Sigmoid colon (tissue), 7 donors: ENCODE results near the gene CCDC70. TPM values are rescaled to one million over a fixed set of nuclear protein-coding genes. Genes with fewer than 3 reads are reported as not detected.

ENCODE experiments used
- DNase-seq: peaks from one replicate; pipeline ENCODE4 v3.0.0-alpha.2; 2019
- H3K27ac ChIP-seq, 4 donors: fragments of 200-600 bp; sonication (generic); one replicate each; pipeline ENCODE4 v1.5.1; 2016 to 2019; ENCODE audit warnings: mild to moderate bottlenecking in 1 of 4
- H3K27me3 ChIP-seq, 3 donors: fragments of 200-600 bp; sonication (generic); one replicate each; pipeline ENCODE4 v1.5.1; 2019; ENCODE audit warnings: mild to moderate bottlenecking in 1 of 3
- H3K36me3 ChIP-seq, 4 donors: fragments of 200-600 bp; sonication (generic); one replicate each; pipeline ENCODE4 v1.5.1; 2016 to 2019
- H3K4me1 ChIP-seq, 4 donors: fragments of 200-600 bp; sonication (generic); one replicate each; pipeline ENCODE4 v1.5.1; 2017 to 2019
- H3K4me3 ChIP-seq, 4 donors: fragments of 200-600 bp; sonication (generic); one replicate each; pipeline ENCODE4 v1.5.1; 2017 to 2019; ENCODE audit warnings: mild to moderate bottlenecking in 2 of 4, moderate library complexity in 1 of 4
- H3K9me3 ChIP-seq, 4 donors: fragments of 200-600 bp in 3 of 4; sonication (generic) in 3 of 4; one replicate each; pipeline versions ENCODE4 v1.5.1 to v1.6.1; 2013 to 2019
- EP300 ChIP-seq, 4 donors: sonication (generic); formaldehyde crosslinking; IDR thresholded peaks; one replicate each; pipeline ENCODE4 v1.6.1; 2017; ENCODE audit warnings: antibody characterized with exemption in 4 of 4
- POLR2A ChIP-seq, 2 donors: fragments of 450-650 bp; IDR thresholded peaks; one replicate each; pipeline ENCODE4 v1.6.1; 2016; ENCODE audit warnings: antibody characterized with exemption in 2 of 2, mild to moderate bottlenecking in 2 of 2, moderate library complexity in 2 of 2
- POLR2AphosphoS5 ChIP-seq, 4 donors: sonication (generic); formaldehyde crosslinking; IDR thresholded peaks; one replicate each; pipeline ENCODE4 v1.6.1; 2017; ENCODE audit warnings: antibody characterized with exemption in 4 of 4
- WGBS, 2 donors: extraction: QIAGEN DNeasy Blood & Tissue Kit; methylation state at CpG; one replicate each; pipeline ENCODE4 v1.1.7; 2013; 5-methylcytosine and 5-hydroxymethylcytosine counted together
- intact Hi-C: fragments of 100-400 bp; cut with DNase I; formaldehyde crosslinking; loops from one replicate; pipeline ENCODE4 v1.15.1; 2023
- polyA plus RNA-seq, 3 donors: library from polyadenylated mRNA; stranded (reverse); fragments of 200-250 nt; gene quantifications; one replicate each; pipeline ENCODE4 v1.2.3, GENCODE V29; 2013
- total RNA-seq, 4 donors: library from RNA; depleted of rRNA; stranded (reverse); fragments of >200 nt; gene quantifications; one replicate each; pipeline ENCODE4 v1.1.0, GENCODE V29; 2016
- TF ChIP-seq, protein P1 (sequence below), 4 experiments: fragments of 450-650 bp in 3 of 4; fragments of 200-600 bp in 1 of 4; IDR thresholded peaks; one replicate each; pipeline ENCODE4 v1.5.1; 2016 to 2019; ENCODE audit warnings: antibody characterized with exemption in 4 of 4, mild to moderate bottlenecking in 3 of 4, moderate library complexity in 2 of 4
- donor health status: healthy with polysubstance abuse.
- donor health status: Bipolar disorder and iron deficiency.
- donor health status: healthy.

The CCDC70 gene
- total and polyA plus RNA-seq, 7 donors: not detected

DNA sequence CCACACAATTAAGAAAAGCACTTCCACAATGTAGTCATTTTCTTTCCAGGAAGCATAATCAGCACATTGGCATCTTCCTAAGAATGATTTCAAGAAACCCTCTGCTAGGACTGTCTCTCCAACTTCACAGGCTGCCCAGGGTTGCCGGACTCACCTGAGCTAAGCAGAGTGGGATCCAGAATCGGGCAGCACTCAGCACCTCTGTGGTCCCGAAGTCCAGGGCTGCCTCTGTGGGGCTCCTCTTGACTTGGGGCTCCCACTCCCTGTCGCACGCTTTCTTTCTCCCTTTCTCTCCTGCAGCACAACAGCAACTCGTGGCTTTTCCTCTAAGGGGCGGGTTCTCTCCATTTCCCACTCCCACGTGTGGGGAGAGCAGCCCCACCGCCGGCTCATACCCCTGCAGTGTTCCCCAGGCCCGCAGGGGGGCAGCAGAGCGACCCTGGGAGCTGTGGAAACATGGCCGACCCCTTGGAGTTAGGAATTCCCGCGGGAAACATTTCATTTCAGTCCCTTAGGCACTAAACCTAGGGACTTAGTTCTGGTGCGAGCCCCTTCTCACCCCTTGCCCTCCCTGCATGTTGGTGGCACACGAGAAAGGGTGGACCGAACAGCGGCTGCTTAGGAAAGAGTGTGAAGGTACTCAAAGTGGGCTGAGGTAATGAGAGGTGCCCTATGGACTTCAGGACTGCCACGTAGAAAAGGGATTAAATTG lies 16.8 kb upstream of the CCDC70 start, which contains the start of gene TMEM272:
TSS of gene TMEM272 (minus strand) at position 316 of the 712 bp plus-strand sequence. CDS start 6,647 bp downstream, outside the sequence.
- H3K36me3 ChIP-seq: no peaks in the 10 kb centered on the region
- DNase-seq: no peak
- no peak for TF ChIP-seq POLR2AphosphoS5 (IDR thresholded peaks at IDR 0.05)
- TF ChIP-seq POLR2A (IDR thresholded peaks at IDR 0.05): no peak
- TF ChIP-seq, protein P1, sequence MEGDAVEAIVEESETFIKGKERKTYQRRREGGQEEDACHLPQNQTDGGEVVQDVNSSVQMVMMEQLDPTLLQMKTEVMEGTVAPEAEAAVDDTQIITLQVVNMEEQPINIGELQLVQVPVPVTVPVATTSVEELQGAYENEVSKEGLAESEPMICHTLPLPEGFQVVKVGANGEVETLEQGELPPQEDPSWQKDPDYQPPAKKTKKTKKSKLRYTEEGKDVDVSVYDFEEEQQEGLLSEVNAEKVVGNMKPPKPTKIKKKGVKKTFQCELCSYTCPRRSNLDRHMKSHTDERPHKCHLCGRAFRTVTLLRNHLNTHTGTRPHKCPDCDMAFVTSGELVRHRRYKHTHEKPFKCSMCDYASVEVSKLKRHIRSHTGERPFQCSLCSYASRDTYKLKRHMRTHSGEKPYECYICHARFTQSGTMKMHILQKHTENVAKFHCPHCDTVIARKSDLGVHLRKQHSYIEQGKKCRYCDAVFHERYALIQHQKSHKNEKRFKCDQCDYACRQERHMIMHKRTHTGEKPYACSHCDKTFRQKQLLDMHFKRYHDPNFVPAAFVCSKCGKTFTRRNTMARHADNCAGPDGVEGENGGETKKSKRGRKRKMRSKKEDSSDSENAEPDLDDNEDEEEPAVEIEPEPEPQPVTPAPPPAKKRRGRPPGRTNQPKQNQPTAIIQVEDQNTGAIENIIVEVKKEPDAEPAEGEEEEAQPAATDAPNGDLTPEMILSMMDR (IDR thresholded peaks at IDR 0.05): peak; percentile 23 to 86 (median 59)
- no peak for TF ChIP-seq EP300 (IDR thresholded peaks at IDR 0.05)
- H3K27me3 ChIP-seq: no peaks in the 10 kb centered on the region
- no peaks in the 10 kb centered on the region for H3K9me3 ChIP-seq
- peaks cover 0 to 8% (median 2%) of the 10 kb centered on the region in 4 donors for H3K4me1 ChIP-seq
- 32 to 37% methylated on average over 20 of the region's 20 CpGs for WGBS, 2 donors
- intact Hi-C loops: loop anchor here (2.0 kb wide), 1 partner anchor 282 kb away; no protein-coding TSS in a partner anchor
- no peak within 1 kb of the TSS for H3K27ac ChIP-seq
- no peak within 1 kb of the TSS for H3K4me3 ChIP-seq

DNA sequence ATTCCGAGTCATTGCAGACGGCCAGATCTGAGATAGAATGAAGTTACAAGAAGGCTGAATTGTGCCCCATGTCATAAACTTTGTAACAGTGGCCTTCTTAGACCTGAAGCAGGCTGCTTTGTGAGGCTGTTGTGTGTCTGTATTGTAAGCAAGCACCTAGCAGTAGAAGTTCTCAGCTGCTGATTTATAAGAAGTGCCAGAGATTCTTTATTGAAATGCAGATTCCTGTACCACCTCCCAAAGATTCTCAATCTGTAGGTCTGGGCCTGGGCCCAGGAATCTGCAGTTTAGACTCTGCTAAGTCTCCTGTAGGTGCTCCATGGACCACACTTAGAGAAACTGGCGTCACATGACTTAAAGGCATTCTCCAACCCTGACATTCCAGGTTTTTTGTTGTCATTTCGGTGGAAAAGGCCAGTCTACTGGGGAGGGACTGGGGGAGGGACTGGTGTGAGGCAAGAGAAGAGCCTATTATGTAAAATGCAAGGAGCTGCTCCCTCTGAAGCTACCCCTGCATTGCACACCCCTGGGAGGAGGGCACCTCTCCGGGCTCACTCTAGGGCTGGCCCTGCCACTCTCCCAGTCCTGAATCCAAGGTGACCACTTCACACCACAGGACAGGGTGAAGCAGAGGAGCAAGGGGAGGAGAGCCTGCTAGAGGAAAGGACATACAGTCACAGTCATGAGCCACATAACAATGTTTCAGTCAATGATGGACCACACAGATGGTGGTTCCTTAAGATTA lies 16.0 kb upstream of the CCDC70 start:
- no peaks in the 10 kb centered on the region for H3K36me3 ChIP-seq
- no peaks in the 10 kb centered on the region for H3K27me3 ChIP-seq
- 32 to 79% methylated on average over 5 of the region's 5 CpGs for WGBS, 2 donors
- no peak for DNase-seq
- peaks cover 0 to 8% (median 2%) of the 10 kb centered on the region in 4 donors for H3K4me1 ChIP-seq
- TF ChIP-seq POLR2A (IDR thresholded peaks at IDR 0.05): no peak
- TF ChIP-seq EP300 (IDR thresholded peaks at IDR 0.05): no peak
- TF ChIP-seq, protein P1 (IDR thresholded peaks at IDR 0.05): no peak
- TF ChIP-seq POLR2AphosphoS5 (IDR thresholded peaks at IDR 0.05): no peak
- intact Hi-C loops: loop anchor here (2.0 kb wide), 1 partner anchor 281 kb away; no protein-coding TSS in a partner anchor
- H3K9me3 ChIP-seq: no peaks in the 10 kb centered on the region
- H3K4me3 ChIP-seq: no peak overlapping the region
- H3K27ac ChIP-seq: no peak overlapping the region

DNA sequence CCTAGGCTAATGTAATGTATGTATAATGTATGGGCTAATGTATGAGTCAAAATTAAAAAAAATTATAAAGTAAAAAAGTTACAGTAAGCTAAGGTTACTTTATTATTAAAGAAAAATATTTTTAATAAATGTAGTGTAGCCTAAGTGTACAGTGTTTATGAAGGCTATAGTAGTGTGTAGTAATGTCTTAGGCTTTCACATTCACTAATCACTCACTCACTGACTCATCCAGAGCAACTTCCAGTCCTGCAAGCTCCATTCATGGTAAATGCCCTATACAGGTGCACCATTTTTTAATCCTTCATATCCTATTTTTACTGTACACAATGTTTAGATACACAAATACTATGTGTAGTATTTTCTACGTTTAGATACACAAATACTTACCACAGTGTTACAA lies 15.0 kb upstream of the CCDC70 start:
- Histone ChIP-seq H3K4me1 (peaks cover 0 to 8% (median 2%) of the 10 kb centered on the region in 4 donors), H3K27me3 (no peaks in the 10 kb centered on the region), H3K27ac (no peak overlapping the region), H3K4me3 (no peak overlapping the region), H3K36me3 (no peaks in the 10 kb centered on the region), H3K9me3 (no peaks in the 10 kb centered on the region)
- 81 to 82% methylated on average over 1 of the region's 1 CpG for WGBS, 2 donors
- TF ChIP-seq POLR2AphosphoS5 (IDR thresholded peaks at IDR 0.05): no peak
- TF ChIP-seq POLR2A (IDR thresholded peaks at IDR 0.05): no peak
- TF ChIP-seq EP300 (IDR thresholded peaks at IDR 0.05): no peak
- TF ChIP-seq, protein P1 (IDR thresholded peaks at IDR 0.05): no peak
- DNase-seq: no peak
- intact Hi-C loops: no loop called here

DNA sequence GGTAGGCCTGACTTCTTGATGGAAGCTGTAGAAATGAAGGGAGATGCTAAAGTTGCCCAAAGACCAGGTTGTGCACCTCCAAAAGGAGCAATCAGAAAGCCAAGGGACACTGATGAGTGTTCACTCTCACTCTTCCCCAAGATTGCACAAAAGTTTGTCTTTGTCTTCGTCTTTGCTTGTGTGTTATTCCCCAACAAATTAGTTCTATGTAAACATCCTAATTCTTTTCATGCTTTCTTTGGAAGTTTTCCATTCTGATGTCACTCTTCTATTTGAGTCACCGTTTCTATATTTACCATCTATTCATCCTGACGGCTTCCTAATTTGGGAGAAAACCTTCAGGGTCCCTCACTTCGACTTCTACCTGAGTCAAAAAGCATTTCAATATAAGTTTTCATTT lies 13.1 kb upstream of the CCDC70 start:
- WGBS, 2 donors: 67 to 75% methylated on average over 4 of the region's 4 CpGs
- Histone ChIP-seq H3K4me1 (peaks cover 0 to 8% (median 2%) of the 10 kb centered on the region in 4 donors), H3K27me3 (no peaks in the 10 kb centered on the region), H3K9me3 (no peaks in the 10 kb centered on the region), H3K36me3 (no peaks in the 10 kb centered on the region), H3K27ac (no peak overlapping the region), H3K4me3 (no peak overlapping the region)
- TF ChIP-seq, protein P1 (IDR thresholded peaks at IDR 0.05): no peak
- TF ChIP-seq POLR2AphosphoS5 (IDR thresholded peaks at IDR 0.05) (no peak), EP300 (IDR thresholded peaks at IDR 0.05) (no peak), POLR2A (IDR thresholded peaks at IDR 0.05) (no peak)
- no peak for DNase-seq
- intact Hi-C loops: no loop called here
